ENCODE measurements around the gene SPDEF. TPM values are rescaled to one million over a fixed set of nuclear protein-coding genes. Genes with fewer than 3 reads are reported as not detected.
A peak's percentile ranks its signal among the peaks of the same experiment; 100 is the strongest.

SPDEF gene
- total and polyA plus RNA-seq, 7 experiments from 2014 or later: 0.39 to 0.40 TPM; not detected in 5

- Mint-ChIP-seq H3K27ac (peak overlapping the region in 8 of 9 donors; percentile 12 to 89 (median 75)), H3K36me3 (no peaks in the 10 kb centered on the region), H3K27me3 (peaks cover 0 to 2% (median 0%) of the 10 kb centered on the region in 5 donors), H3K9me3 (no peaks in the 10 kb centered on the region), H3K4me1 (peaks cover 4 to 12% (median 8%) of the 10 kb centered on the region in 7 donors), H3K4me3 (peak overlapping the region in 4 of 10 donors; percentile 42 to 69 (median 59))
- peaks cover 7 to 14% of the 10 kb centered on the region in 2 donors for H3K4me1 ChIP-seq (ENCODE audit: control insufficient read depth in 2 of 2, insufficient read depth in 2 of 2, low read length in 2 of 2)
- no peaks in the 10 kb centered on the region for H3K9me3 ChIP-seq (ENCODE audit: control insufficient read depth in 2 of 3, low read length in 3 of 3)
- intact Hi-C loops (cut with micrococcal nuclease): loop anchor here (2.0 to 5.0 kb wide), 4 partner anchors 100 to 678 kb away; partner anchors contain the start of genes ANKS1A (in 1 of the 2), RPS10 (in 1 of the 2), SMIM29 (in 1 of the 2) and TAF11 (in 1 of the 2)
- peak in 1 of 9 donors; percentile 2 for DNase-seq
- no peaks in the 10 kb centered on the region for H3K36me3 ChIP-seq (ENCODE audit: control insufficient read depth in 2 of 3, insufficient read depth in 3 of 3, low read length in 3 of 3)
- ChIA-PET CTCF (interaction anchor here (0.5 to 1.8 kb wide), 5 partner anchors 13 to 1778 kb away, joined by 3 to 13 read pairs (median 4); no protein-coding TSS in a partner anchor), POLR2A (interaction anchor here (1.1 to 1.5 kb wide), 3 partner anchors 102 to 361 kb away, joined by 3 to 6 read pairs (median 4); partner anchors contain the start of genes HMGA1 and TAF11)
- H3K27ac ChIP-seq (ENCODE audit: low read depth, low read length): peak overlapping the region; percentile 70
- ATAC-seq: no peak
- H3K27me3 ChIP-seq (ENCODE audit: control insufficient read depth in 2 of 2, insufficient read depth in 2 of 2, low read length in 2 of 2): no peaks in the 10 kb centered on the region
- no peak overlapping the region for H3K4me3 ChIP-seq (ENCODE audit: low read length)
Measured at GRCh38 chr6:34526241-34526972, 29.7 kb downstream of the SPDEF start.

- Mint-ChIP-seq H3K4me3 (no peak overlapping the region), H3K27ac (peak overlapping the region in 2 of 9 donors; percentile 30 to 56), H3K4me1 (peaks cover 4 to 12% (median 8%) of the 10 kb centered on the region in 7 donors), H3K36me3 (no peaks in the 10 kb centered on the region), H3K27me3 (peaks cover 0 to 2% (median 0%) of the 10 kb centered on the region in 5 donors), H3K9me3 (no peaks in the 10 kb centered on the region)
- H3K27ac ChIP-seq (ENCODE audit: low read depth, low read length): no peak overlapping the region
- H3K4me1 ChIP-seq (ENCODE audit: control insufficient read depth in 2 of 2, insufficient read depth in 2 of 2, low read length in 2 of 2): peaks cover 7 to 14% of the 10 kb centered on the region in 2 donors
- H3K36me3 ChIP-seq (ENCODE audit: control insufficient read depth in 2 of 3, insufficient read depth in 3 of 3, low read length in 3 of 3): no peaks in the 10 kb centered on the region
- DNase-seq (no peak), ATAC-seq (no peak)
- H3K4me3 ChIP-seq (ENCODE audit: low read length): no peak overlapping the region
- no peaks in the 10 kb centered on the region for H3K27me3 ChIP-seq (ENCODE audit: control insufficient read depth in 2 of 2, insufficient read depth in 2 of 2, low read length in 2 of 2)
- intact Hi-C loops (cut with micrococcal nuclease): loop anchor here (2.0 to 5.0 kb wide), 4 partner anchors 99 to 679 kb away; partner anchors contain the start of genes ANKS1A (in 1 of the 2), RPS10 (in 1 of the 2), SMIM29 (in 1 of the 2) and TAF11 (in 1 of the 2)
- ChIA-PET POLR2A (interaction anchor here (1.2 kb wide), 1 partner anchor 289 kb away, joined by 3 read pairs; the partner anchor contains the start of gene HMGA1), CTCF (no interaction called here)
- no peaks in the 10 kb centered on the region for H3K9me3 ChIP-seq (ENCODE audit: control insufficient read depth in 2 of 3, low read length in 3 of 3)
Measured at GRCh38 chr6:34525431-34526175, 30.5 kb downstream of the SPDEF start.

GRCh38 chr6:34524971-34525370 is 31.2 kb downstream of the SPDEF start:
- Mint-ChIP-seq H3K27me3 (peaks cover 0 to 2% (median 0%) of the 10 kb centered on the region in 5 donors), H3K4me3 (no peak overlapping the region), H3K27ac (peak overlapping the region in 2 of 9 donors; percentile 51 to 78), H3K9me3 (no peaks in the 10 kb centered on the region), H3K4me1 (peaks cover 4 to 12% (median 8%) of the 10 kb centered on the region in 7 donors), H3K36me3 (no peaks in the 10 kb centered on the region)
- POLR2A ChIA-PET: interaction anchor here (0.6 kb wide), 1 partner anchor 180 kb away, joined by 3 read pairs; no protein-coding TSS in a partner anchor
- H3K4me3 ChIP-seq (ENCODE audit: low read length): no peak overlapping the region
- no peak for DNase-seq
- no peak overlapping the region for H3K27ac ChIP-seq (ENCODE audit: low read depth, low read length)
- H3K27me3 ChIP-seq (ENCODE audit: control insufficient read depth in 2 of 2, insufficient read depth in 2 of 2, low read length in 2 of 2): no peaks in the 10 kb centered on the region
- peaks cover 7 to 14% of the 10 kb centered on the region in 2 donors for H3K4me1 ChIP-seq (ENCODE audit: control insufficient read depth in 2 of 2, insufficient read depth in 2 of 2, low read length in 2 of 2)
- CTCF ChIA-PET: no interaction called here
- ATAC-seq: no peak
- intact Hi-C loops (cut with micrococcal nuclease): loop anchor here in 1 of 2 donors (5.0 kb wide), 1 partner anchor 278 kb away; the partner anchor contains the start of gene SMIM29
- no peaks in the 10 kb centered on the region for H3K9me3 ChIP-seq (ENCODE audit: control insufficient read depth in 2 of 3, low read length in 3 of 3)
- no peaks in the 10 kb centered on the region for H3K36me3 ChIP-seq (ENCODE audit: control insufficient read depth in 2 of 3, insufficient read depth in 3 of 3, low read length in 3 of 3)

GRCh38 chr6:34524499-34524898 is 31.6 kb downstream of the SPDEF start:
- Histone ChIP-seq H3K4me3 (ENCODE audit: low read length) (no peak overlapping the region), H3K27ac (ENCODE audit: low read depth, low read length) (no peak overlapping the region), H3K4me1 (ENCODE audit: control insufficient read depth in 2 of 2, insufficient read depth in 2 of 2, low read length in 2 of 2) (peaks cover 7 to 14% of the 10 kb centered on the region in 2 donors), H3K9me3 (ENCODE audit: control insufficient read depth in 2 of 3, low read length in 3 of 3) (no peaks in the 10 kb centered on the region), H3K36me3 (ENCODE audit: control insufficient read depth in 2 of 3, insufficient read depth in 3 of 3, low read length in 3 of 3) (no peaks in the 10 kb centered on the region), H3K27me3 (ENCODE audit: control insufficient read depth in 2 of 2, insufficient read depth in 2 of 2, low read length in 2 of 2) (no peaks in the 10 kb centered on the region)
- H3K27ac Mint-ChIP-seq: peak overlapping the region in 1 of 9 donors; percentile 51
- no peaks in the 10 kb centered on the region for H3K36me3 Mint-ChIP-seq
- H3K9me3 Mint-ChIP-seq: no peaks in the 10 kb centered on the region
- H3K27me3 Mint-ChIP-seq: peaks cover 0 to 2% (median 0%) of the 10 kb centered on the region in 5 donors
- intact Hi-C loops (cut with micrococcal nuclease): no loop called here
- ChIA-PET CTCF (no interaction called here), POLR2A (interaction anchor here (0.6 kb wide), 2 partner anchors 109 to 180 kb away, joined by 3 to 4 read pairs; no protein-coding TSS in a partner anchor)
- no peak for DNase-seq
- no peak for ATAC-seq
- peaks cover 4 to 12% (median 8%) of the 10 kb centered on the region in 7 donors for H3K4me1 Mint-ChIP-seq
- H3K4me3 Mint-ChIP-seq: no peak overlapping the region

- Histone ChIP-seq H3K27me3 (ENCODE audit: control insufficient read depth in 2 of 2, insufficient read depth in 2 of 2, low read length in 2 of 2) (no peaks in the 10 kb centered on the region), H3K27ac (ENCODE audit: low read depth, low read length) (no peak overlapping the region), H3K9me3 (ENCODE audit: control insufficient read depth in 2 of 3, low read length in 3 of 3) (no peaks in the 10 kb centered on the region), H3K4me1 (ENCODE audit: control insufficient read depth in 2 of 2, insufficient read depth in 2 of 2, low read length in 2 of 2) (peaks cover 7 to 14% of the 10 kb centered on the region in 2 donors), H3K4me3 (ENCODE audit: low read length) (no peak overlapping the region), H3K36me3 (ENCODE audit: control insufficient read depth in 2 of 3, insufficient read depth in 3 of 3, low read length in 3 of 3) (no peaks in the 10 kb centered on the region)
- CTCF ChIA-PET: no interaction called here
- Mint-ChIP-seq H3K27me3 (peaks cover 0 to 2% (median 0%) of the 10 kb centered on the region in 5 donors), H3K36me3 (no peaks in the 10 kb centered on the region), H3K4me1 (peaks cover 4 to 12% (median 8%) of the 10 kb centered on the region in 7 donors), H3K9me3 (no peaks in the 10 kb centered on the region), H3K27ac (peak overlapping the region in 1 of 9 donors; percentile 57), H3K4me3 (no peak overlapping the region)
- POLR2A ChIA-PET: interaction anchor here (0.6 kb wide), 1 partner anchor 109 kb away, joined by 4 read pairs; no protein-coding TSS in a partner anchor
- no peak for ATAC-seq
- no peak for DNase-seq
- intact Hi-C loops (cut with micrococcal nuclease): no loop called here
Measured at GRCh38 chr6:34523441-34524206, 32.5 kb downstream of the SPDEF start.

GRCh38 chr6:34522761-34523160 is 33.4 kb downstream of the SPDEF start:
- DNase-seq (no peak), ATAC-seq (no peak)
- Histone ChIP-seq H3K4me3 (ENCODE audit: low read length) (no peak overlapping the region), H3K4me1 (ENCODE audit: control insufficient read depth in 2 of 2, insufficient read depth in 2 of 2, low read length in 2 of 2) (peaks cover 7 to 14% of the 10 kb centered on the region in 2 donors), H3K27me3 (ENCODE audit: control insufficient read depth in 2 of 2, insufficient read depth in 2 of 2, low read length in 2 of 2) (no peaks in the 10 kb centered on the region), H3K27ac (ENCODE audit: low read depth, low read length) (no peak overlapping the region), H3K9me3 (ENCODE audit: control insufficient read depth in 2 of 3, low read length in 3 of 3) (no peaks in the 10 kb centered on the region), H3K36me3 (ENCODE audit: control insufficient read depth in 2 of 3, insufficient read depth in 3 of 3, low read length in 3 of 3) (no peaks in the 10 kb centered on the region)
- H3K27ac Mint-ChIP-seq: no peak overlapping the region
- intact Hi-C loops (cut with micrococcal nuclease): no loop called here
- H3K27me3 Mint-ChIP-seq: no peaks in the 10 kb centered on the region
- H3K4me1 Mint-ChIP-seq: peaks cover 4 to 11% (median 6%) of the 10 kb centered on the region in 7 donors
- H3K9me3 Mint-ChIP-seq: no peaks in the 10 kb centered on the region
- no peak overlapping the region for H3K4me3 Mint-ChIP-seq
- no peaks in the 10 kb centered on the region for H3K36me3 Mint-ChIP-seq
- ChIA-PET CTCF (no interaction called here), POLR2A (no interaction called here)

All from naive thymus-derived CD4-positive, alpha-beta T cell (primary cell).